ENCODE results near the gene SMYD3.

Gene SMYD3

DNA sequence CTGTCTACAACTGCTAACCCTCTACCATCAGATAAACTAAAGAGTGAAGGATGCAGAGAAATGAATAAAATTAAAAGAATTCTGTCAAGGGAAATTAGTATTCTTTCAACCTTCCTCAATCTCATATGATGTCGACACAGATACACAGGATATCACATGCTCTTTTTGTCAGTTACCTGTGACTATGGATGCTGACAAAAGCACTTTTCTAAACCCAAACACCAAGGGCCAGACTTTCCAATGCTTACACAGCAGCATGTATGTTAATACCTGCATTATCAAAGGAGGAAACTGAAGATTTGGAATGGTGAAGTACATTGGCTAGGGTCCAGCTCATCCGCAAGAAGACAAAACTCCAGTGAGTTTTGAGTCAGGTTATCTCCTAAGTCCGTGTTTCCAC is 294.0 kb downstream of the SMYD3 start:
- no peak for DNase-seq

DNA sequence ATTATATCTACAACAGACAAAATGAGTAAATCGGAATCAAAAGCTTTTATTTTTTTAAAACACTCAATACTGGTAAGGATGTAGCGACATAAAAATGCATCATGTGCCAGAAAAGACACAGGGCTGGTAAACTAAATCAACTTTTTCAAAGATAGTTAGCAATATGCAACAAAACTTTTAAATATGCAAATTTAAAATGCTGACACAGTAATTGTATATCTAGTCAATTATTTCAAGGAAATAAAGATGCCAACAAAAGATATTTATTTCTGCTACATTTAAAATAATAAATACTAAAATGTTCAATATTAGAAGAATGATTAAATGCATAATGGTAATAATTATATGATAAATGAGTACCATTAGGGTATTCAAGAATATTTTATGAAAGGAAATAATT is 295.1 kb downstream of the SMYD3 start:
- DNase-seq: no peak

DNA sequence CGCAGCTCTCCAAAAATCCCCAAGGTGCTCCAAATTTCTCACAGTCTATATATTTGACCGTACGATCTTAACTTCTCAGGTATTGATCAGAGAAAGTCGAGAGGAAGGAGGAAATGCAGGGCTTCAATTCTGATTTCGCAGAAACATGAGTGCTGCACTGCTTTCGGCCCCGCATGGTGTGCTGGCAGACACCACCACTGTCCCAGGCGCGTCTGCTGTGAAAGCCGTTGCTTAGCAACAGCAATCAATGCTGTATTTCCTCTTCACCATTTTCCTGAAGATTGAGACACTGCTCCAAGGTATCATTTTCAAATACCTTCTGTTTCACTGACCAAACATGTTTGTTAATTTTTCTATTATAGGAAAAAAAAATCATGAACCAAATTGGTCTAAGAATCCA is 296.3 kb downstream of the SMYD3 start:
- no peak for DNase-seq

DNA sequence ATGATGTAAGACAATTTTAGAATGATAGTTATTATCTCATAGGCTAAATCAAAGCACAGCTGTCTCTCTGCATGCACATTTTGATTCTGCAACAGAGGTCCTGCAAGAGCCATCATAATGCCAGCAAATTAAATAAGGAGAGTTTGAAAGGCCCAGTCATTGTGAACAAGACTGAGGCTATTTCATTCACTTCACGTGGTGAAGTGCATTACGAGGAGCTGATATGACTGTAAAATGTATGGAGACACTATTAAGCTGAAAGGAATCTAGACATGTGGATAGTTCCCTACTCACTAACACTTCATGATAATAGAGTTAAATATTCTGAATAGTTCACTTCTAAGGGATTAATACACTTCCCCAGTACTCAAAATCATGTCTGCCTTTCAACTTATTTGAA is 299.0 kb downstream of the SMYD3 start:
- DNase-seq: peak; percentile 11

DNA sequence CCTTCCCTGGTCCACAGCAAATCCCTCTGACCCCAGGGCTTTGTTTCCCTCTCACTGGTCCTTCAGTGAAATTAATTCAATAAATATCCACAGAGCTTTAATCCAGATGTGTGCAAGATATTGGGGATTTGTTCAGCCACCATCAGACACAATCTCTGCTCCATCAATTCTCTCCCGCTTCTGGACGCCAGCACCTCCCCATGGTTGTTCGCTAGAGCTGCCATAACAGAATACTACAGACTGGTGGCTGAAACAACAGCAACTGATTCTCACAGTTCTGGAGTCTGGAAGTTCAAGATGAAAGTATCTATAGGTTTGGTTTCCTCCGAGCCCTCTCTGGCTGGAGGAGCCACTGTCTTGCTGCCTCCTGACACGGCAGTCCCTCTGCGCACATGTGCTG is 303.9 kb downstream of the SMYD3 start:
- no peak for DNase-seq

DNA sequence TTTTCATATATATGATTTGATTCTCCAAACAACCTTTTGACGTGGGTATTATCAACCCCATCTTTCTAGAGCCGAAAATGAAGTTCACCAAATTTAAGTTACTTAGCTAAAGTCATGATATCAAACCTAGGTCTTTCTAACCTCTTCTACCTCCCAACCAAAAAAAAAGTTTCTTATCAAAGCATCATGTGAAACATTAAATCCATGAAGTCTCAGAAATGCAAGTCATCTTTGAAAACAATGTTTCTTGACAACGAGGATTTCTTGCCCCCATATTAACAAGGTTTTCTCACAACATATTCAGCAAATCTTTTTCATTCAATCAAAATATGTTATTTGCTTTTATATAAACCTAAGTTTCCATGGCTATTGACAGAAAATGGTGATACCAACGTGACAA is 306.3 kb downstream of the SMYD3 start:
- DNase-seq: no peak

DNA sequence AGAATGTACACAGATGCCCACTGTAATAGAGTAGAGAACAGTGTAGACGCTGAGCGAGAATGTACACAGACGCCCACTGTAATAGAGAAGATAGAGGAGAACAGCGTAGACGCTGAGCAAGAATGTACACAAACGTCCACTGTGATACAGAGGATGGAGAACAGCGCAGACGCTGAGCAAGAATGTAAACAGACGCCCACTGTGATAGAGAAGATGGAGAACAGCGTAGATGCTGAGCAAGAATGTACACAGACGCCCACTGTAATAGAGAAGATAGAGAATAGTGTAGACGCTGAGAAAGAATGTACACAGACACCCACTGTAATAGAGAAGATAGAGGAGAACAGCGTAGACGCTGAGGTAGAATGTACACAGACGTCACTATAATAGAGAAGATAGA is 306.9 kb downstream of the SMYD3 start:
- DNase-seq: no peak

DNA sequence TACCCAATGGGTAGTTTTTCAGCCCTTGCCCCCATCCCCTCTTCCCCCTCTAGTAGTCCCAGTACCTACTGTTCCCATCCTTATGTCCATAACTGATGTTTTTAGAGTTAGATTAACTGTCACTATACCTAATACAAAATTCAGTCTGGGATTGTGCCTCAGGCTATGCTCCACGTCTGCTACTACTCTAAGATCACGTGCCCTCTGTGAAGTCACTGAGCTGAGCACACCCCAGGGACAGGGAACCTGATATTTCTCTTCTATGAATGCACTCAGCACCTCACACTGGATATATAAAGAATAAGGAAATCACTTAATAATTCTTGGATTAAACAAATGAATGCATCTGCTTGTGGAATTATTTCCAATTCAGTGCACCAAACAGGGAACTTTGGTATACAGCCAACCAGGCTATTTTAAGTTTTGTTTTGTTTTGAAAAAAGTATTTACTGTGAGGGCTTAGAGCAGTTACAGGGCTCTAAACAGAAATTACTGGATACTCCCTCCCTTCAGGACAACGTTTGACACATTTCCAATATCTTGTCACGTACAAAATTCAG is 307.9 kb downstream of the SMYD3 start:
- no peak for DNase-seq

DNA sequence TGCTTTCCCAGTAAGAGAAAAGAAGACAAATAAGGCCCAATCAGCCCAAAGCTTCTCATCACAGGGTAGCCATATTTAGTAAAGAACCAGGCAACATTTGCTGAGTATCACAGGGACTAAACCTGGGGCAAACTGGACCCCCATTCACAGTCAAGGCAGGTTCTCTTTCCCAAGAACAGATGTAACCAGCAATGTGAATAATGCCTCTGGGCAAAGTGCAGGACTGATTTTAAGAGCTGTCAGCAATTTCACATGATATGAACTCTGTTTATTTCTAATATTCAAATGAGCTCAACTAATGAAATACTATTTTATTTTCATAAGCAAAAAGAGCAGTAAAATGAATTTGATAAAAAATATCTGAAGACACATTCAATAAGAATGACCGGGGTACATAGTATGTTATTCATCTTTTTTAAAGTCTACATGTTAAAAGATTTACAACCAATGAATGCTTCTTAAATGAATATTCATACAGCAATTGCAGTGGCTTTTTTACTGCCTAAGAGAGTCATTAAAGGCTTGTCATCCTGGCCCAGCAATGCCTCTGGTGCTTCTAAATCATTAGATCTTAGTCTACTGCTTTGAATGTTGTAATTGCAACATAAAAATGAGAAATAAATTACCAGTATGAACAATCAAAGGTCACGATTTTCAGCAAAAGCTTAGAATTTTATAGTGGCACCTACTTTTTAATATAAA is 308.8 kb downstream of the SMYD3 start:
- DNase-seq: peak; percentile 13

DNA sequence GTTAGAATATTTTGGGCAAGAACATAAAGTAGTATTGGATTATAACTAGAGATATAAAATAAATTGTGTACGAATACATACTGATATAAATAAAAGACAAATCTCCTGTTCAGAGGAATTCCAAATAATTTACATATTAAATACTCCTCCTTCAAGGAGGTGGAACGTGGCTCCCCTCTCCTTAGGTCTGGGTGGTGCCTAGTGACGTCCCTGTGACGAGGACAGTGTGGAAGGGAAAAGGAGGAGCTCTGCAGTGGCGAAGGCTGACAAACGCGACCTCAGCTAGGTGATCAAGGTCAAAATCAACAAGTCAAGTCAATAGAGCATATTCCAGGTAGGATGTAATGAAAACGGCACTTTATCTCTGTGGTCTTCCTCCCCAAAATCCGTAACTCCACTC is 310.0 kb downstream of the SMYD3 start:
- no peak for DNase-seq

DNA sequence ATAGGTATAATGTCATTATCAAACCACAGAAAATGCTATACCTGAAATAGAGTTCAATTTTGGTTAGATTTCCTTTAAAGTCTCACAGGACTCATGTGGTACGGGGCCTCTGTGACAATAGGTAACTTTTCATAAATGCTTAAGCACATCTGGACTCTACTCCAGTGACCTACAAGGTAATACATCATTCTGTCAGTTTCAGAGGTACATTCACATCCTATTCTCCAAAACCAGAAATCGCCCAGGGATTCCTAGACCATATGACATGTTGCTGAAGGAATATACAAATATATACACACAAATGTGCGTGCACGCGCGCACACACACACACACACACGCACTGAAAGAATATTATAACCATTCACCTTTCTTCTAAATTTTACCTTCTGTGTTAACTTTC is 311.8 kb downstream of the SMYD3 start:
- DNase-seq: no peak

DNA sequence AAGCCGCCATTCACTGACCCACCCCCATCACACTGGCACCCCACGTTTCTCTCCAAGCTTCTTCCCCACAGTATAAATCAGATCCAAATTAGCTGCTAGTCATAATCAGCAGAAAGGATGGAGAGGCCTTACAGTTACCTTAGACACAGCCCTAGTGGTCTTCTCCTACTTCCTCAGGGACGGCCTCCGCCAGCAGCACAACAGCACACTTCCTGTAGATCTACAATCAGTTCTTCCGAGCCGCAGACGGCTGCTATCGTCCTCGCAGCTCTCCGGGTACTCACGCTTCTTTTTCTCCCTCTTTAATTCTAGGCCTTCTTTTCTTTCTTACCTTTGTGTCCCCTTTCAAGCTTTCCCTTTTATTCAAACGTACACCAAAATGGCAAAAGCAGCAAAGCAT is 313.5 kb downstream of the SMYD3 start:
- no peak for DNase-seq

DNA sequence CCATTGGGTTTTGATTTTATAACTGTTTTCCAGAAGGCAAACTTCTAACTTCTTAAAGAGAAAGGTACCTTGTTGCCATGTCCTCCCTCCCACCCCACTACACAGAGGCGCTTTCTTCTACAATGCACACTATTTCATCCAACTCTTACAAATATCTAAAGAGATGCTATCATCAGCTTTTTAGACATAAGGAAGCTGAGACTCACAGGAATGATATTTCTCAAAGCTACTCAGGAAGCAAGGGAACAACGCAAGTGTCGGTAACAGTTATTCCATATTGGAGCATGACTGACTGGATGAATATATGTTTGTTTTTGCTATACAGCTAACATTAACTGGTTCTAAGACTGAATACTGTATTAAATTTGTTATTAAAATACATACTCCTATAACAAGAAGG is 318.0 kb downstream of the SMYD3 start:
- DNase-seq: no peak

DNA sequence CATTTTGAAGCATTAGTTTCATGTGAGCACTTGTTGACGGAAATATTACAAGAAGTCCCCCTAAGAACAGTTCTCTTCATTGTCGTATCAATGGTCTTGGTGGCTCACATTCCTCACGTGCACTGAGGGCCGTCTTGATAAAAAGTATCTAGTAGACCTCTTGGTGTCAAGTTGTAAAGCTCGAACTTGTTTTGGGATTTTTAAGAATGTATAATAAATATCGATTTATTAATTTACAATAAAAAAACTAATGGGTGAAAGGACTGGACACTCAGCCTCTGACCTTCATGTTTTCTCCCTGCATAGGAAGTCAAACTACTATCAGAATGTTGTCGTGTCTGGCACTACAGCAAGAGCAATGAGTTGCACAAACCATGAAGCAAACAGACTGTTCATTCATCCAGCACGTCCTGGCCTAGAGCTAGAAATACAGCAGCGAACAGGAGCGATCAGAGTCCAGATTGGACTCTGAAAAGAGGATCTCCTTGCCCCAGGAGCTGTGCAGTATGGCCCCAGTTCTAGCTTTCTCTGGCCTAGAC is 319.2 kb downstream of the SMYD3 start:
- no peak for DNase-seq

DNA sequence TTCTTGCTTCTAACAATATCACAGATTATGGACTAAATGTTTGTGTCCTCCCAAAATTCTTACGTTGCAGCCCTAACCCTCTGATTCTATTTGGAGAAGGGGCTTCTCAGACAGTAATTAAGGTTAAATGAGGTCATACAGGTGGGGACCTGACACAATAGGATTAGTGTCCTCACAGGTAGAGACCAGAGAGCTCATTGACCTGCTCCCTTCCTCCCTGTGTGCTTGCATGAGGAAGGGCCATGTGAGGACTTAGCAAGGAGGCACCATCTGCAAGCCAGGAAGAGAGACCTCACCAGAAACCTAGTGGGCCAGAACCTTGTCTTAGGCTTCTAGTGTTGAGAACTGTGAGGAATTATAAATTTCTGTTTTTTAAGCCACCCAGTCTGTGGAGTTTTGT is 322.6 kb downstream of the SMYD3 start:
- DNase-seq: no peak

DNA sequence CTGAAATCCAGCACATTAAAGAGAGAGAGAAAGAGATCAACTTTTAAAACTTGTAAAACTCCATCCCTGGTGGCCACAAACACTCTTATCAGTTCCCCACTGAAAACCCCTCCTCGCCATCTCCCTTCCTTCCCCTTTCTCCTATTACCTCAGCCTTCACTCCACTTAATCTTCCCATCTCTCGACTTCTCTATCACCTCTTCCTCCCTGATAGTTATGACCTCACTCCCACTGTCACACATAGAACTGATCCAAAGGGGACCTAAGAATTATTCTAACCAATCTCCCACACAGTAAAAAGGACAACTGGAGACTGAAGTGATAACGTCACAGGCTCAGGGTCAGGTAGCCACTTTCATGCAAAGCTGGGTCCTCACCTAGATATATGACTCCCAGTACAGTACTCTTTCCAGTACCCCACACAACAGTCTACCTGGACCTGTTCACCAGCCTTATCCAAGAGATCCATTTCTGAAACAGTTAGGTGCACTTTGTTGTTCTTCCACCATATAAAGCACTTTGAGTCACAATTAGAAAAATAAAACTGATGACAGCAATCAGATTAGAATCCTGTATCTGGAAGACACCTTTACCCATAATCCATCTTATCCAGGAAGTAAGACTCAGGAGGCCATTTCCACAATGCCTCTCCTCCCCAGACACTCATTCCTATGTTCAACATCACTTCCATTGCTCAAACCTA is 324.8 kb downstream of the SMYD3 start:
- no peak for DNase-seq

DNA sequence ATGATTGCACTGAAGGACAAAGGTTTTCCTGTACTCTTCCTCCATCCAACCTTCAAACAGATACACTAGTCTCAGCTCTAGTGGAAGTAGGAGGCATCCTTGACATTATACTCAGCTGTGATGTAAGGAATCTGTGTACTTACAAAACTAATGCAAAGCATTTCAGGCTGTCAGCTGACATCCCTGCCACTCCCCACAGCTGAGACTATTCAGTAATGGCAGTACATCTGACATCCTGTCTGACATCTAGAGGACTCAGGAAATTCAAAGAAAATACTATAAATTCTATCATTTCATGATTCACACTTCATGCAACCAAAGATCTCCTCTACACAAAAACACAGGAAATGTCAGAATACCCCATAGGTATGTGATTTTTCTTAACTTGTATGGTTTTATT is 325.8 kb downstream of the SMYD3 start:
- peak; percentile 27 for DNase-seq

DNA sequence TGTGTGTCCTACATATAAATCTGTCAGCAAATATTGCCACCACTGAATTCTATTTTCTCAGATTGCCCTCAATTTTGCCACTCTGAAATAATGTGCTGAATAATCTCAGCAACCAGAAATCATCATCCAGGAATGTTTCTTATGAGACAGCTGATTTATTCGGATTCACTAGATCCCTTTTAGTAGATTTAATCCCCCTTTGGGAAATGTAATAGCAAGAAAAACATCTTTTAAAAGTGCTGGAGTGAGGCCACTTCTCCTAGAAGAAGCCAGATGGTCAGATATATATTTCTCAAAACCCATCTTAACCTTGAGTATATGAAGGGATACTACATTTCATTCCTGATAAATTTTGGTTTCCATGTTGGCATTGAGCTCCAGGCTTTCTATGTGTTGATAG is 327.7 kb downstream of the SMYD3 start:
- DNase-seq: no peak

DNA sequence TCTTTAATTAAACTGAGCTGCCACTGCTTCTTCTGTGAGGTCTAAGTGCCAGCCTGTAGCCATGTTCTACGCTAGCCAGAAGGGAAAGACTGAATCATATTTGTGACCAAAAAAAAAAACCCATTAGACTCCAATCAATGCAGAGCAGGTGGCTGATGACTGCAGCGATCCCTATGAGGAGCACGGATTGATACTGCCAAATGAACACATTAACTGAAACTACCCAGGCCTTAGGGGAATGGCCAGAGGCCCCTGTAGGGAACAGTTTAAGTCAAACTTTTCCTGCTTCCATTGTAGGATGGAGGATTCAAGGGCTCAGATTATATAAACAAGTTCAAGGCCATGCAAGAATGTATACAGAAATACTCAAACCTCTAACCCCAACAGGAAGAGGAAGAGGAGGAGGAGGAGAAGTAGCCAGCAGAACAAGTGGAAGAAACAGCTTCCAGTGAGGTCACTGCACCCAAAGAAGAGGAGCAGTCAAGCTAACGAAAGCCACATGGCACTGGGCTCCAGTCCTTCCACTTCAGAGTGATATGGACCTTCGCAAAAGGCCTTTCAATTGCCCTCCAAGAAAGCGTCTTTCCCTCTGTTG is 328.3 kb downstream of the SMYD3 start:
- no peak for DNase-seq

DNA sequence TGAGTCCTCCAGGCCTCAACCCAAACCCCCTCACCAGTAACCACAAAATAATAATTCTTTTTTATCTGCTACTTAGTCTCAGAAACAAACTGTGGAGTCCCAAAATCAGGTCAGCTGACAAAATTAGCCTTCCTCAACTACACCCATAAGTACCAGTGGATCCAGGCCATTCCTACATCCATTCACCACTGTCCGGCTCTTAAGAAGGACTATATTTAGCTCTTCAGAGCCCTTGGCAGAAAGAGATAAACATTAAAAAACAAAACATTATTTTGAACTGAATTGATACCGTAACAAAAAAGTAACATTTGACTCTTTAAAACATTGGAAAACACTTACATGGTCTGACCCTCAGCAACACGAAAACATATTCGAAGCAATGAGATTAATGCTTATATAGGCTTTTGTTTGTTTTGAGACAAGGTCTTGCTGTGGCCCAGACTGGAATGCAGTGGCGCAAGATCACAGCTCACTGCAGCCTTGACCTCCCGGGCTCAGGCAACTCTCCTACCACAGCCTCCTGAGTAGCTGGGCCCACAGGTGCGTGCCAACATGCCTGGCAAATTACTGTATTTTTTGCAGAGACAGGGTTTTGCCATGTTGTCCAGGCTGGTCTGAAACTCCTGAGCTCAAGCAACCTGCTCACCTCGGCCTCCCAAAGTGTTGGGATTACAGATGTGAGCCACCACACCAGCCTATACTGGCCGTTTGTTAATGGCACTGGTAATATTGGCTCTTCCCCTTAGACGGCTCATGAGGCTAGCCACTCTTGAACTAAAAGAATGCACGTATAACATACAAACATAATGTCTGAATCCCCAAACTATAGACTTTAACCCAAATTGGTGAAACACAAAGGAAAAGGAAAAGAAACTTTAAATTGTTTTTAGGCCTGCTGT is 330.7 kb downstream of the SMYD3 start:
- DNase-seq: no peak

DNA sequence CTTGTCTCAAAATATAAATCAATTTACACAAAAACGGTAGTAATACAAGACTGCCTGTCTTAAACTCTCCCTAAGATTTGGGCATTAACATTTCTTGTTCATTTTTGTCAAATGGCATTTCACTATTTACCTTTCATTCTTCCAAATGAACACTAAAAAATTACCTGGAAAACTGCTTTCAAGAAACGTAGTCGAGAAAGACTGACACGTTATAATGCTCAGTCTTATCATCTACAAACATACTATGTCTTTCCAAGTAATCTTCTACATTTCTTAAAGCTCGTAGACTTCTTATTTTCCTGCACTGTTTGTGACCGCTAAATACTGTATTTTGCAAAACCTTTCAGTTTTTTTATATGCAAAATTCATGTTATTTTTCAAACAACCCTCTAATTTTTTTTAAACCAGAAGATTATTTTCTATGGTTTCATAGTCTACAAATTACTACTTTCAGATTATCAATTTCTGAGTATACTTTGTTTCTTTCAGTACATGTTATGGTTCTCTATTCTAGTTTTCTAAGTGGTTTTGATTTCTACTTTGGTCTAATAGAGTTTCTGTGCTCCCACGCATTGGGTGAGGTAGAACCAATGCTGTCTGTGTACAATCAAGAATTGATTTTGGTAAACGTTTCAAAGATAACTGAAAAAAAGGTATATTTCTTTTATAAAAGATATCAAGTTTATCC is 336.4 kb downstream of the SMYD3 start:
- no peak for DNase-seq

DNA sequence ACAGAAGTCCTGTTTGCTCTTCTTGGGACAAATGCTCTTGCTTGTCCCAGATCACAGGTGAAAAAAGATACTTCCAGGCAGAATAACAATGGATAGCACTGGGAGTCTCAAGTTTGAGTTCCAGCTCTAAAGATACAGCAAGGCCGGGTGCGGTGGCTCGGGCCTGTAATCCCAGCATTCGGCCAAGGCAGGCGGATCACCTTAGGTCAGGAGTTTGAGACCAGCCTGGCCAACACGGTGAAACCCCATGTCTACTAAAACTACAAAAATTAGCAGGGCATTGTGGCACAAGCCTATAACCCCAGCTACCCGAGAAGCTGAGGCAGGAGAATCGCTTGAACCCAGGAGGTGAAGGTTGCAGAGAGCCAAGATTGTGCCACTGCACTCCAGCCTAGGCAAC is 337.6 kb downstream of the SMYD3 start:
- DNase-seq: no peak

Data from fibroblast of skin of abdomen (primary cell).